ENCODE measurements around the gene EFNA2.

GRCh38 chr19:1253514-1254080 lies 32.1 kb upstream of the EFNA2 start:
- TF ChIP-seq CTCF (IDR thresholded peaks at IDR 0.05) (no peak), TFCP2L1 (CRISPR knock-in tag; IDR thresholded peaks at IDR 0.05) (no peak), POLR2A (IDR thresholded peaks at IDR 0.05; ENCODE audit: low read length) (no peak), HMGXB4 (CRISPR knock-in tag; IDR thresholded peaks at IDR 0.05; ENCODE audit: borderline replicate concordance) (no peak), FOXS1 (CRISPR knock-in tag; IDR thresholded peaks at IDR 0.05) (no peak), EP300 (IDR thresholded peaks at IDR 0.05) (no peak), BCL3 (IDR thresholded peaks at IDR 0.05) (0 out of 3 replicates have a peak, but pooled peaks have one; percentile 6), POLR2AphosphoS2 (conservative IDR thresholded peaks at IDR 0.05; ENCODE audit: low read length) (no peak), TP53 (CRISPR knock-in tag; IDR thresholded peaks at IDR 0.05) (no peak), PBX3 (IDR thresholded peaks at IDR 0.05) (no peak)

Measured in A549 (cell line).